Stimulated activated CD8-positive, alpha-beta memory T cell treated with anti-CD3 and anti-CD28 coated beads, Interleukin-12 subunit alpha, Interleukin-12 subunit beta, amount 100 ng/mL, for 4 hours (primary cell): ENCODE data around the gene KLK15.
"Not testable (repeated sequence)": the region's sequence is repeated elsewhere in the genome, so short reads cannot be mapped to it uniquely, and the experiment has no call there.

Experiments used
- DNase-seq: peaks from one replicate; pipeline ENCODE4 v3.0.0-alpha.2; 2020; ENCODE audit warnings: low read depth

KLK15 gene

DNA sequence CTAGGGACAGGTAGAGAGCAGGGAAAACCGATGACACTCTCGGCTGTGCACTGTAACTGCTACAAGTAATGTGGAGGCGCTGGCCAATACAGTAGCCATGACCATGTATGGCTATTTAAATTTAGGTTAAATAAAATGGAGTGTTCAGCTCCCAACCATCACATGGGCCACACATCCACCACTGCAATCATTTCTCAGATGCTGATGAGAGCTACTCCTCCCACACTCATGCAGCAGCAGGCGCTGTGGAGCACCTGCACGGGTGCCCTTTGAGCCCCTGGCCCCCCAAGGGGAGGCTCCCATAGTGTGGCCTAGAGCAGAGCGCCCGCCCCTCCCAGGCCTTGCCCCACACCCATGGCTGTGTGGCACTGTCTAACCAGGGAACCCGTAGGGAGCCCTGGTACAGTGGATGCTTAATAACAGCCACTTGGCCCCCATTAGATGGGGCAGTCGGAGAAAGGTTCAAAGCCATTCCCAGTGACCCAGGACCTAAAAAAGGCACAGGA lies 37.2 kb downstream of the KLK15 start:
- no peak for DNase-seq

DNA sequence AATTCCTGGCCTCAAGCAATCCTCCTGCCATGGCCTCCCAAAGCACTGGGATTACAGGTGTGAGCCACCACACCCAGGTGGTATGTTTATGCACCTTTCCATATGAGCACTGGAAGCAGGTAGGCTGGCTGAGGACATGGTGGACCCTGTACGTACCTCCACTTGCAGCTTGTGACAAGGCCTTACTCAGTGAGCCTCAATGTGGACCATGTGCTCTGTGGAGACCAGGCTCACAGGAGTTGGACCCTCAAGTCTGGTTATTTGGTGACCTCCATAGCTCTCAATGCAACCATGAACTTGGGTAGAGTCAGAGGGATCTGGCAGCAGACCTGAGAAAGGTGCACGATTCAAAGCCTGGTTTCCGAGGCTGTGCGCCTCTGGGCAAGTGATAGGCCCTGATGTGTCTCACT lies 37.7 kb downstream of the KLK15 start:
- DNase-seq, result no peak

DNA sequence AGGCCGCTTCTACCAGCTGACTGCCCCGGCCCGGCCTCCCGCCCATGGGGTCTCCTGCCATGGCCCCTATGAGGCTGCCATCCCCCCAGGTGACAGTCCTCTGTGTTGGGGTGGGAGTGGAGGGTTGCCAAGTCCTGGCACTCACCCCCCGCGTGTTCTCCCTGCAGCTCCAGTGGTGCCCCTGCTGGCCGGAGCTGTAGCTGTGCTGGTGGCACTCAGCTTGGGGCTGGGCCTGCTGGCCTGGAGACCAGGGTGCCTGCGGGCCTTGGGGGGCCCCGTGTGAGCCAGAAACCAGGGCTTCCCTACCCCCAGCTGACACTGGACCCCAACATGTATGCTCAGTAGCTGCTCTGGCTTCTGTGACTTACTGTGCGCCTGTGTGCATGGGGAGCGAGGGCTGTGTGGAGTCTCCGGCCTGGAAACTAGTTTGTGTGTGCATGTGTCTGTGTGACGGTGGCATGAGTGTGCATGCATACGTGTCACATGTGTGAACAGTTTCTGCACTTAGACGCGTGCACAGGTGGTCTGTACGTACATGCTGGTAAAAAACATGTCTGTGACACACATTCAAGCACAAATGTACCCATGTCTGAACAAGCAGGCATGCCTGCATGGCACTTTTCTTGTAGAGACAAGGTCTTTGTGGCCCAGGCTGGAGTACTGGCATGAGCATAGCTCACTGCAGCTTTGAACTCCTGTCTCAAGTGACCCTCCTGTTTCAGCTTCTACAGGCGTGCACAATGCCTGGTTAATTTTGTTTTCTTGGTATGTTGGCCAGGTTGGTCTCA lies 38.3 kb downstream of the KLK15 start:
- DNase-seq, result no peak

DNA sequence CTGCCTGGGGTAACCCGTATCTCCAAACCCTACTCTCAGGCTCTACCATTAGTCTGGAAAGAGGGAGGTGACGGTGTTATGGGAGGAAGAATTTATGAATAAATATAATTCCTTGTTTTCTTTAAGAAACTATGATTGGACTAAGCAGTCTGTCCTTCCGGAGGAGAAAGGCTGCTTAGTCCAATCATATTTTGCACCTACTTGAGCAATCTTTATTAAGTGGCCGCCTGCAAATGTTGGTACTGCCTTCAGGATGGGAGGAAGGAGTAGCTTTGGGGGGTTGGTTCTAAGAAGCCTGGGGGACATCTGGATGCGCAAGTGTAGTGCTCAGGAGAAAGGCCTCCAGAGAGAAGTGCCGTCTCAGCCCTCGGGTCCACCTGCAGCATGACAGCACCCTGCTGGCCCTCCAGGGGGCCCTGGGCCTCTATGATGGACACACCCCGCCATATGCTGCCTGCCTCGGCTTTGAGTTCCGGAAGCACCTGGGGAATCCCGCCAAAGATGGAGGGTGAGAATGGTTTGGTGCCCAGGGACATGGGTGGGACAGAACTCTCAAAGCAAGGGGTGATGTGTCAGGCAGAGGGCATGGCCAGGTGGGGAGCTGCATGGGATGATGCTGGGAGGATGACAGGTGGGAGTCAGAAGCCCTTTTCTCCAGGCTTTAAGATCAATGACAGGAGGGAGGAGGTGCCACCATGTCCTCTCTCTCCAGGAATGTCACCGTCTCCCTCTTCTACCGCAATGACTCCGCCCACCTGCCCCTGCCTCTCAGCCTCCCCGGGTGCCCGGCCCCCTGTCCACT lies 39.1 kb downstream of the KLK15 start:
- no peak for DNase-seq

DNA sequence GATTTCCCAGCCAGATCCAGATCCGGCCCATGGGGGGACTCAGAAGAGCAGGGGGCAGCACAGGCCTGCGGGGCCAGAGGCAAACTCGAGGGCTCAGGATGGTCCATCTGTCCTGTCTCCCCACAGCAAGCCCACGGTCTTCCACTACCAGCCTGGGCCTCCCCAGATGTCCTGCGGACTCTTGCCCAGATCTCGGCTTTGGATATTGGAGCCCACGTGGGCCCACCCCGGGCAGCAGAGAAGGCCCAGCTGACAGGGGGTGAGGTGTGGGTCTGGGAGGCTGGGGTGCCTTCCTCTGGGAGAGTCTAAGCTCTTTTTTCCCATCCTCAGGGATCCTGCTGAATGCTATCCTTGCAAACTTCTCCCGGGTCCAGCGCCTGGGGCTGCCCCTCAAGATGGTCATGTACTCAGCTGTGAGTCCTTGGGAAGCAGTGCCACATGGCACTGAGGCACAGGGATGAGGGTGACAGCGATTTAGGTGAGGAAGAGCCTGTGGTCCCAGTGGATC lies 39.8 kb downstream of the KLK15 start:
- DNase-seq, result no peak

DNA sequence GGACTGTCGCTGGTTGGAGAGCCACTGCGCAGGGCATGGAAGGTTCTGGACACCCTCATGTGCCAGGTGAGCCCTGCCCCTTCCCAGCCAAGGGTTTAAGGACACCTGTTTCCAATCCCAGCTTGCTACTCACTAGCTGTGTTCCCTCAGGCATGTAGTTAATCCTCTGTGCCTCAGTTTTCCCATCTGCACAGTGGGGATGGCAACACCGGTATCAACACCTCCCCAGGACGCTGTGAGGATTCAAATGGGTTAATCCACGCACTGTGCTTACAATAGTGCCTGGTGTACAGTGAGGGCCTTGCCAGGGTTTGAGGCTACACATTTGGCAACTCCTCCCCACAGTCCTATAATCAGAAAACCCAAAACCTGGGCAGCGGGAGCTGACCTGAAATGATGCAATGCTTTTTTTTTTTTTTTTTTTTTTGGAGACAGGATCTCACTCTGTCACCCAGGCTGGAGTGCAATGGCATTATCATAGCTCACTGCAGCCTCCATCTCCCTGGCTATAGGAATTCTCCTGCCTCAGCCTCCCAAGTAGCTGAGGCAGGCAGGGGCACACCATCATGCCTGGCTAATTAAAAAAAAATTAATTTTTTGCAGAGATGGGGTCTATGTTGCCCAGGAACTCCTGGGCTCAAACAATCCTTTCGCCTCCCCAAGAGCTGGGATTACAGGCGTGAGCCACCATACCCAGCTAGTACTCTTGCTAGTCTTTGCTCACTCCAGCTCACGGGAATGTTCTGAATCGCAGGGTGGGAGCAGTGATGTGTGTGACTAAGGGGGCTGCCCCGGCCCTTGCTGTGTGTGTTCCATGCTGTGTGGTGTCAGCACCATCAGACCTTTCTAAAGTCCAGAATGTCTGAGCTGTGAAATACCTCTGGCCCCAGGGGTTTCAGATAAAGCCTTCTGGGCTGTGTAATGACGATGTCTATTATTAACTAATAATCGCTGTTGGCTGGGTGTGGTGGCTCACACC lies 40.8 kb downstream of the KLK15 start:
- no peak for DNase-seq

DNA sequence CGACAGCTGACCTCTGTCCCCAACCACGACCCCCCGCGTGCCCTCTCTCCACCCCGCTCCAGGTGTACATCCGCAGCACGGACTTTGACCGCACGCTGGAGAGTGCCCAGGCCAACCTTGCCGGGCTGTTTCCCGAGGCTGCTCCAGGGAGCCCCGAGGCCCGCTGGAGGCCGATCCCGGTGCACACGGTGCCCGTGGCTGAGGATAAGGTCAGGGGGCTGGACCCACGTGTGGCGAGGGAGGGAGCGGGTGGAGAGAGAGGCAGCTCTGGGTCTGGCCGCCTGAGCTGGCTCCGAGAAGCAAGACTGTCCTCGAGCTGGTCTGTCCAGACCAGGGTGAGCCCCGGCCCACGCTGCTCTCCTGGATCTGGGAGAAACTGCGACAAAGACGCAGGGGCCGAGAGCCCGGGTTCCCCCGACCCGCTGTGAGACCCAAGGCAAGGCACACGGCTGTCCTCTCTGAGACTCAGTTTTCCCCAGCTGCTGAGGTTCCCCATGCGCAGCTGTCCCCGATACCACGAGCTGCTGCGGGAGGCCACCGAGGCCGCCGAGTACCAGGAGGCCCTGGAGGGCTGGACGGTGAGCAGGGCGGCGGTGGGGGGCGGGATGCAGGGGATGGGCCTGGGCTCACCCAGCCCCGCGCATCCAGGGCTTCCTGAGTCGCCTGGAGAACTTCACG lies 41.6 kb downstream of the KLK15 start:
- no peak for DNase-seq

DNA sequence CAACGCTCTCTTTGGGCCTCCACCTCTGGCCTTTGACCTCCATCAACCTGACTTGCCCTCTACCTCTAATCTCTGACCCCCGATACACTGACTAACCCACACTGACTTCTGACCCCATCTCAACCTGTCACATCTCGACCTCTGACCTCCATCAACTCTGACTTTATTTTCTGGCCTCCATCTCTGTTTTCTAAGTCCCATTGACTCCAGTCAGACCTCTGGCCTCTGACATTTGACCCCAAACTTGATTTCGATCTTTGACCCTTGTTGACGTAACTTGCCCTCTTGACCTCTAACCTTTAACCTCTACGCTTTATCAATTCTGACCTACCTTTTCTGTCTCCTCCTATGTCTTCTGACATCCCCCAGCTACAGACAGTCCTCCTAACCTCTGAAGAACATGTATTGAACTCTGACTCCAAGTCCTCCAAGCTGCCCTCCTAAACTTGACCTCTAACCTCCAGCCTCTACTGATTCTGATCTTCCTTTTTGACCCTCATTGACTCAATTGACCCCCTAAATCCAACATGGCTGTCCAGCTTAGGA lies 42.4 kb downstream of the KLK15 start:
- no peak for DNase-seq

DNA sequence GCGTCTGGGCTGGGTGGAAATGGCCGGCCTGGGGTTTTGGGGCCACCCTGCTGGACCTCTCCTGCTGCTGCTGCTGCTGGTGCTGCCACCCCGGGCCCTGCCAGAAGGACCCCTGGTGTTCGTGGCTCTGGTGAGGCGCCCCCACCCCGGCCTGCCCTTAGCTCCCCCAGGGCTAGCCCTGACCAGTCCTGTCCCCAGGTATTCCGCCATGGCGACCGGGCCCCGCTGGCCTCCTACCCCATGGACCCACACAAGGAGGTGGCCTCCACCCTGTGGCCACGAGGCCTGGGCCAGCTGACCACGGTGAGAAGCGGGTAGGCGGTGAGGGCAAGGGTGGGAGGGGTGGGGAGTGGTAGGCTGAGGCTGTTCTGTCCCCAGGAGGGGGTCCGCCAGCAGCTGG lies 43.0 kb downstream of the KLK15 start, which contains the start of gene ACP4:
TSS of gene ACP4 (plus strand) at position 20 of the 400 bp plus-strand sequence. CDS start at position 20, 0 bp downstream.
- no peak for DNase-seq

DNA sequence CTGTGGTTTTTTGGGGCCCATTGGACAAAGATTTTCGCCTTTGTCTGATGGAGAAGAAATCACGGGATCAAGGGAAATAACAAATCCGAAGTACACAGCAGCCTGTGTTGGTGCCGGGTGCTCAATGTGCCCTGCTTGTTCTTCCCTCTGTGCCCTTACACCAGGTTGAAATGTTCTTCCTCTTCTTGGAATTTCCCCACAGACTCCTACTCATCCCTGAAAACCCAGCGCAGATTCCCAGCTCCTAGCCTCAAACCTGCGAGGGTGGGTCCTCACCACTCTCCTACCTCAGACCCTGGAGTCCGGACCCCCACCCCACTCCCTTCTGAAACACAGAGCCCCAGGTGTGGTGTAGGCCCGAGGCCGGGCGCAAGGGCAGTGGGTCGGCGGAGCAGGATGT lies 48.0 kb downstream of the KLK15 start:
- DNase-seq, result no peak

DNA sequence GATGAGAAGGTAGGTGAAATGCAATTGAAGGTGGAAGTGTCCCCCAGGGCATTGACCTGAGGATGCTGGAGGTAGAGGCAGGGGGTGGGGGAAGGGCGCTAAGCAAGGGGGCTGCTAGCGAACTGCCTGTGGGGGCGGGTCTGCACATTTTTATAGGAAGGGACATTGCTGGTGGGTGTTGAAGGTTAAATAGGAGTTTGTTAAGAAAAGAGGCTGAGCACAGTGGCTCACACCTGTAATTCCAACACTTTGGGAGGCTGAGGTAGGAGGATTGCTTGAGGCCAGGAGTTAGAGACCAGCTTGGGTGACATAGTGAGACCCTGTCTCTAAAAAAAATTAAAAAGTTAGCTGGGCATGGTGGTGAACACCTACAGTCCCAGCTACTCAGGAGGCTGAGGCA lies 48.7 kb downstream of the KLK15 start:
- DNase-seq, result no peak

DNA sequence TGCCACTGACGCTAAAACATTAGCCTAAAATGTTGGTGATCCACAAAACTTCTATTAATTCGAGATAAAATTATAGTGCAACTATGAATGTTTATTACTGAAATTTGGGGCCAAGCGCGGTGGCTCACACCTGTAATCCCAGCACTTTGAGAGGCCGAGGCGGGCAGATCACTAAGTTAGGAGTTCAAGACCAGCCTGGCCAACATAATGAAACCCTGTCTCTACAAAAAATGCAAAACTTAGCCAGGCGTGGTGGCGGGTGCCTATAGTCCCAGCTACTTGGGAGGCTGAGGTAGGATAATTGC lies 49.6 kb downstream of the KLK15 start:
- not testable (repeated sequence) for DNase-seq

DNA sequence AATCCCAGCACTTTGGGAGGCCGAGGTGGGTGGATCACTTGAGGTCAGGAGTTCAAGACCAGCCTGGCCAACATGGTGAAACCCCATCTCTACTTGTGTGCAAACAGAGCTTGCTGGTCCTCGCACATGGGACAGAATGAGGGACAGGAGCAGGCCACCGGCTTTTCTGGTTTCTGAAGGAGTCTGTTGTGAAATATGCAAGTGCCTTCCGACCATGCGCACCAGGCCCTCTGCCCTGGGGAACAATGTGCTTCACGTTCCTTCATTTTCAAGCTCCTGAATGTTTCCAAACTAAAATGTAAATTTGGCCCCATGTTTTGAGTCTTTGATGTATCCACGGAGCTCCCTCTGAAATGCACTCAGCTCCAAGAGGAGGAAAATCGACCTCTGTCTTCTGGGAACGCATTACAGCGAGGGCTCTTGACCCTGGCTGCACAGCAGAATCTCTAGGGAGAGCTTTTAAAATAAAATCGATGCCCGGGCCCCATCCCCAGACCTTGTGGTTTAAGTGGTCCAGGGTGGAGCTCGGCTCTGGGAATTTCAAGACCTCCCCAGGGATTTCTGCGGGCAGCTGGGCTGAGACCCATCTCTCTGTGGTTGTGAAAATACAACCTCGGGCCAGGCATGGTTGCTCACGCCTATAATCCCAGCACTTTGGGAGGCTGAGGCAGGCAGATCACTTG lies 52.5 kb downstream of the KLK15 start:
- DNase-seq, result no peak

DNA sequence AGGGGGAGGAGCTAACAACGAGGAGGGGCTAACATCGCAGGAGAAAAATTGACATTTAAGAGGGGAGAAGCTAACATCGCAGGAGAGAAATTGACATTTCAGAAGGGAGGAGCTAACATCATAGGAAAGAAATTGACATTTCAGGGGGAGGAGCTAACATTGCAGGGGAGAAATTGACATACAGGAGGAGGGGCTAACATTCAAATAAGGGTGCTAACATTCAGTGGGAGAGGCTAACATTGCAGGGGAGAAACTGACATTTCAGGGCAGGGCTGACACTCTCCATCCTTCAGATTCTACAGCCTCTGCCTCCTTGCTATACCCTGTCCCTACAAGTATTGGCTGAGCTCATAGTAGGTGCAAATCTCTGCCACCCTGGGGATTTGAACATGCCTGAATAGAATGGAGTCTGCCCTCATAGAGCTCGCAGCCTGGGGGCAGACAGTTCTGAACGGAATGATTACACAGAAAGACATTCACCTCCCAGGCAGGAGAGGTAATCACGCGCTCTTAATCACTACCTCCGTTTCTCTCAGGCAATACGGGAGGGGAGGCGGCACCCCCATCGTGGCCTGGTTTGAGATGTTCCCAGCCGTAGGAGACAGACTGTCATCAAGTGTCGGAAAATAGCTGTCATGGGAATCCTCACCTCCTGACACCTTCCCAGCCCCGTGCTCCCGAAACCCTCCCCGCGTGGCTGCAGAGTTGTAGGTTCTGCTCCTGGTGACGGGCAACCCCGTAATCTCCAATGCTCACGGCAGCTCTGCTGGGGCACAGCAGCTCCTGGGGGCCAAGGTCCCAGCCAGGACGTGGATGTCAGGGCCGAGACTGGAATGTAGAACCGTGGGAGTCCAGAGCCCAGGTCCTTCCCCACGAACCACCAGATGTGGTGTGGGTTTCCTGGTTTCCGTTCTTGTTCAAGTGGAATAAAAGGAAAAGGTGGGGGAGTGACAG lies 53.6 kb downstream of the KLK15 start:
- no peak for DNase-seq

DNA sequence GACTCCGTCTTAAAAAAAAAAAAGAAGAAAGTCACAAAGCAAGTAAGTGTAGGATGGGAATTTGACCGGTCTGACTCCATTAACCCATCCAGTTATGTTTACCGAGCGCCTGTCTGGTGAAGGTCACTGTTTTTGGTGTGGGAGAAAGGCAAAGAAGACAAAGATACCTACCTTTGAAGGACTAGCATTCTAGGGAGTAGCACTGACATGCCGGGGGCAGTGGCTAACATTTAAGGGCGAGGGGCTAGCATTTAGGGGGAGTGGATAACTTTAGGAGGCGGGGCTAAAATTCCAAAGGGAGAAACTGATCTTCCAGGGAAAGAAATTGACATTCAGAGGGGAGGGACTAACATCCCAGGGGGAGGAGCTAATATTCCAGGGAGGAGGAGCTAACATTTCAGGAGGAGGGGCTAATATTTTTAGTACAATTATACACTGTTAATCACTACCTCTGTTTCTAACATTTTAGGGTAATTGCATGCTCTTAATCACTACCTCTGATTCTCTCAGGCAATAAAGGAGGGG lies 54.4 kb downstream of the KLK15 start:
- DNase-seq, result no peak

DNA sequence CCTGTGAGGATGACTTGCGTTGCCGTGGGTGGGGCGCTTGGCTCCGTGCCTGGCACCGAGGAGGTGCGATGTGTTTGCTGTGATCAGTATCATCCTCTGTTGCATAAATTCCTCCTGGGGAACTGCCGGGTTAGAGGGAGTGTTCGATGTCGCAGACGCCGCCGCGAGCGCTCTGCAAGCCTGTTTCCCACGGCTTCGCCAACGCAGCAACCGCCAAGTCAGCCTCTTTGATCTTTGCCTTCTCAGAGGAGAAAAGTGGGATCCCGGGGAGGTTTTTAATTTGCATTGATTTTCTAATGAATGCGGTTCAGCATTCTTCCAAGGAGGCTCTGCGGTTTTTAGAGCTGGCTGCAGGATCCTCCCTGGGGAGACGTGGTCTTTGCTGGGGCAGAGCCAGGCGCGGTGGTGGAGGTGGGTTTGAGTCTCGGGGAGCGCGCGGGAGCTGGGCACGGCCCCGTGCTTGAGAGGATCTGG lies 55.5 kb downstream of the KLK15 start:
- DNase-seq, result no peak

DNA sequence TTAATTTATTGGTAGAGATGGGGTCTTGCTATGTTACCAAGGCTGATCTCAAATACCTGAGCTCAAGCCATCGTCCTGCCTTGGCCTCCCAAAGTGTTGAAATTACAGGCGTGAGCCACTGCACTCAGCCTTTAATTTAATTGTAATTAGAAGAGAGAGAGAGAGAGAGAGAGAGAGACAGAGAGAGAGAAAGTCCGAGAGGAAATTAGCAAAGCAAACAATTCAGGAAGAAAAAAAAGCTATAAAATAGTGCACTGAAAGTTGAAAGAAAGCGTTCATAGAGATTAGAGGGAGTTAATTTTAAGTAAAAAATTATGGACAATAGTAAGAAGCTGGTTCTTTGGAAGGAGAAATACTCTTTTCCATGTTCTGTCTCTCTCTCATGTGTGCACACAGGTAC lies 56.1 kb downstream of the KLK15 start:
- no peak for DNase-seq

DNA sequence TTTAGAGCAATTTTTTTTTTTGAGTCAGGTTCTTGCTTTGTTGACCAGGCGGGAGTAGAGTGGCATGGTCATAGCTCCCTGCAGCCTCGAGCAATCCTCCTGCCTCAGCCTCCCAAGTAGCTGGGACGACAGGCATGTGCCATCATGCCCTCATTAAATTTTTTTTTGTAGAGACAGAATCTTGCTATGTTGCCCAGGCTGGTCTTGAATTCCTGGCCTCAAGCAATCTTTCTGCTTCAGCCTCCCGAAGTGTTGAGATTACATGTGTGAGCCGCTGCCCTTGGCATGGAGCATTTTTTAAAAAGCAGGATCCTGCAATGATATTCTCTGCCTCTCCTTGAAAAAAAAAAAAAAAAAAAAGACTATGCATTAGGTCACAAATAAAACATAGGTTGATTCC lies 57.2 kb downstream of the KLK15 start:
- DNase-seq, result no peak
